Lung (tissue), 12 donors: ENCODE results near the gene KIAA1217. TPM values are rescaled to one million over a fixed set of nuclear protein-coding genes. Genes with fewer than 3 reads are reported as not detected.

Experiments used
- ATAC-seq: fragments of 200-7000 bp; cut with Tn5 transposase; one replicate; pipeline ENCODE4 v1.9.1; 2020; ENCODE audit warnings: moderate number of reproducible peaks; ENCODE audit not compliant: insufficient read depth, low FRiP score
- DNase-seq, 3 donors: peaks; one replicate each; pipeline ENCODE4 v3.0.0-alpha.2; 2013 to 2017
- H3K27ac ChIP-seq, 2 donors: one replicate each; pipeline ENCODE4 v1.5.1; 2013; ENCODE audit warnings: mild to moderate bottlenecking in 2 of 2, moderate library complexity in 2 of 2, control low read depth in 1 of 2, inconsistent platforms in 1 of 2, low read depth in 1 of 2, low read length in 1 of 2
- H3K27me3 ChIP-seq, 3 donors: one replicate each; pipeline ENCODE4 v1.5.1; 2013; ENCODE audit warnings: low read length in 2 of 3; ENCODE audit not compliant: control insufficient read depth in 3 of 3, insufficient read depth in 3 of 3
- H3K36me3 ChIP-seq, 4 donors: one replicate each; pipeline ENCODE4 v1.5.1; 2013; ENCODE audit warnings: low read length in 4 of 4, mild to moderate bottlenecking in 1 of 4, moderate library complexity in 1 of 4; ENCODE audit not compliant: control insufficient read depth in 4 of 4, insufficient read depth in 4 of 4
- H3K4me1 ChIP-seq, 5 donors: one replicate each; pipeline ENCODE4 v1.5.1; 2013; ENCODE audit warnings: low read length in 5 of 5, mild to moderate bottlenecking in 2 of 5, moderate library complexity in 1 of 5; ENCODE audit not compliant: control insufficient read depth in 5 of 5, insufficient read depth in 5 of 5
- H3K4me3 ChIP-seq: one replicate; pipeline ENCODE4 v1.5.1; 2013; ENCODE audit warnings: mild to moderate bottlenecking, control low read depth, moderate library complexity
- H3K9ac ChIP-seq, 2 donors: one replicate each; pipeline ENCODE4 v1.5.1; 2013; ENCODE audit warnings: low read length in 2 of 2, control low read depth in 1 of 2; ENCODE audit not compliant: insufficient read depth in 1 of 2
- H3K9me3 ChIP-seq, 4 donors: one replicate each; pipeline ENCODE4 v1.5.1; 2013; ENCODE audit warnings: low read length in 3 of 4, mild to moderate bottlenecking in 1 of 4, moderate library complexity in 1 of 4; ENCODE audit not compliant: control insufficient read depth in 4 of 4, insufficient read depth in 3 of 4
- WGBS, 2 donors: extraction: QIAGEN DNeasy Blood & Tissue Kit; methylation state at CpG; one replicate each; pipeline ENCODE4 v1.1.7; 2013; 5-methylcytosine and 5-hydroxymethylcytosine counted together
- polyA plus RNA-seq, 2 donors: library from polyadenylated mRNA; stranded (reverse); fragments of 200-250 nt; gene quantifications; one replicate each; pipeline ENCODE4 v1.2.1, GENCODE V29; 2013
- total RNA-seq, 2 donors: library from RNA; depleted of rRNA in 1 of 2; stranded (reverse); fragments of >200 nt in 1 of 2; gene quantifications; one replicate each; pipeline ENCODE4 v1.2.1, GENCODE V29; 2014 to 2021
- TF ChIP-seq, protein P1 (sequence below): IDR thresholded peaks from 2 replicates; pipeline ENCODE4 v1.5.1; 2012; ENCODE audit warnings: mild to moderate bottlenecking; ENCODE audit errors: control extremely low read depth, extremely low read depth
- donor health status: control.
- donor health status: control.
- donor health status: Bipolar disorder and iron deficiency.
- donor health status: healthy.
- donor health status: DM: yes; HTN: yes; CAD: no.

KIAA1217 gene
- total and polyA plus RNA-seq, 4 donors = 5.5 to 58.6 (median 24.1) TPM

DNA sequence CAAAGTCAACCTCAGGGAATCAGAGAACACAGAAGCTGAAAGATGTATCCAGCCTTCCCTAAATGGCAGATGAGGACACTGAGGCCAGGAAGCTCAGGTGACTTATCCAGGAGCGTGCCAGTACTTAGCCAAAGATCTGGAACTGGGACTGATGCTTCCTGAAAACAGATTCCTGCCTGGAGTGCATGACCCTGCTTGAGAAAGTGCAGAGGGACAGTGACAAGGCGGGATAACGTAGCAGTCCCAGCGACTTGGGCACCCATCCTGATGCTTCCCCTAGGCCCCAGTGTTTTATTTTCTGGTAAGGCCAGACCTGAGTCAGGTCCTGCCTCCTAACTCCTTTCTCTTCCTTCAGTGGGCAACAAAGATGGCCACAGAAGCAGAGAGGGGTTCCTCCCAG lies 48.6 kb downstream of the KIAA1217 start:
- Histone ChIP-seq H3K36me3 (peaks cover 0 to 2% (median 0%) of the 10 kb centered on the region in 4 donors), H3K27me3 (no peaks in the 10 kb centered on the region), H3K4me3 (no peak overlapping the region), H3K4me1 (peaks cover 8 to 31% (median 13%) of the 10 kb centered on the region in 5 donors), H3K9ac (no peak overlapping the region), H3K27ac (no peak overlapping the region), H3K9me3 (peaks cover 0 to 2% (median 0%) of the 10 kb centered on the region in 4 donors)
- DNase-seq = no peak
- TF ChIP-seq, protein P1, sequence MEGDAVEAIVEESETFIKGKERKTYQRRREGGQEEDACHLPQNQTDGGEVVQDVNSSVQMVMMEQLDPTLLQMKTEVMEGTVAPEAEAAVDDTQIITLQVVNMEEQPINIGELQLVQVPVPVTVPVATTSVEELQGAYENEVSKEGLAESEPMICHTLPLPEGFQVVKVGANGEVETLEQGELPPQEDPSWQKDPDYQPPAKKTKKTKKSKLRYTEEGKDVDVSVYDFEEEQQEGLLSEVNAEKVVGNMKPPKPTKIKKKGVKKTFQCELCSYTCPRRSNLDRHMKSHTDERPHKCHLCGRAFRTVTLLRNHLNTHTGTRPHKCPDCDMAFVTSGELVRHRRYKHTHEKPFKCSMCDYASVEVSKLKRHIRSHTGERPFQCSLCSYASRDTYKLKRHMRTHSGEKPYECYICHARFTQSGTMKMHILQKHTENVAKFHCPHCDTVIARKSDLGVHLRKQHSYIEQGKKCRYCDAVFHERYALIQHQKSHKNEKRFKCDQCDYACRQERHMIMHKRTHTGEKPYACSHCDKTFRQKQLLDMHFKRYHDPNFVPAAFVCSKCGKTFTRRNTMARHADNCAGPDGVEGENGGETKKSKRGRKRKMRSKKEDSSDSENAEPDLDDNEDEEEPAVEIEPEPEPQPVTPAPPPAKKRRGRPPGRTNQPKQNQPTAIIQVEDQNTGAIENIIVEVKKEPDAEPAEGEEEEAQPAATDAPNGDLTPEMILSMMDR = no peak
- WGBS, 2 donors = 85 to 94% methylated on average over 4 of the region's 4 CpGs
- ATAC-seq = no peak

- Histone ChIP-seq H3K9ac (no peak overlapping the region), H3K4me1 (peaks cover 9 to 35% (median 13%) of the 10 kb centered on the region in 5 donors), H3K9me3 (peaks cover 0 to 2% (median 0%) of the 10 kb centered on the region in 4 donors), H3K4me3 (no peak overlapping the region), H3K27me3 (no peaks in the 10 kb centered on the region), H3K36me3 (peaks cover 0 to 2% (median 0%) of the 10 kb centered on the region in 4 donors), H3K27ac (no peak overlapping the region)
- 72 to 77% methylated on average over 7 of the region's 7 CpGs for WGBS, 2 donors
- ATAC-seq = no peak
- TF ChIP-seq, protein P1 = no peak
- DNase-seq = no peak
These were observed 50.6 kb downstream of the KIAA1217 start for GRCh38 chr10:24259365-24260130.

GRCh38 chr10:24261627-24262026 lies 52.7 kb downstream of the KIAA1217 start:
- DNase-seq (no peak), ATAC-seq (no peak)
- Histone ChIP-seq H3K9me3 (peaks cover 0 to 2% (median 0%) of the 10 kb centered on the region in 4 donors), H3K4me3 (no peak overlapping the region), H3K27ac (peak overlapping the region in 1 of 2 donors; percentile 39), H3K4me1 (peaks cover 0 to 21% (median 2%) of the 10 kb centered on the region in 5 donors), H3K36me3 (peaks cover 0 to 2% (median 0%) of the 10 kb centered on the region in 4 donors), H3K9ac (no peak overlapping the region), H3K27me3 (no peaks in the 10 kb centered on the region)
- TF ChIP-seq, protein P1 = no peak
- 85 to 88% methylated on average over 3 of the region's 3 CpGs for WGBS, 2 donors
